HCT116 (cell line): Measurements from ENCODE around the gene TUG1. TPM values are rescaled to one million over a fixed set of nuclear protein-coding genes. Genes with fewer than 3 reads are reported as not detected.

Source experiments
- ATAC-seq: fragments of 200-7000 bp; cut with Tn5 transposase; 2 replicates; pipeline ENCODE4 v1.9.1; 2020; ENCODE audit warnings: mild to moderate bottlenecking, moderate library complexity
- BruUV-seq: library from RNA; stranded (reverse); fragments of 400-500 nt; replicated peaks from 2 replicates; lab custom pipeline; 2021; lab: Mats Ljungman, UMichigan
- CTCF ChIA-PET: fragments of 300-600 bp; sonication (Branson Sonifier 250); formaldehyde crosslinking; loops from one replicate; lab custom pipeline; 2021; ENCODE audit warnings: antibody characterized with exemption; lab: Charles Lee
- POLR2A ChIA-PET: fragments of 300-600, 350-600 bp; sonication (Branson Sonifier 250); formaldehyde crosslinking; loops from one replicate; lab custom pipeline; 2021; ENCODE audit warnings: antibody characterized with exemption; lab: Charles Lee
- RAD21 ChIA-PET, 2 experiments: fragments of 300-600 bp; sonication (Branson Sonifier 250); formaldehyde crosslinking; loops; one replicate each; lab custom pipeline; 2023; ENCODE audit warnings: low total read pairs in 2 of 2; ENCODE audit not compliant: uncharacterized antibody in 2 of 2, unreplicated experiment in 2 of 2, low non-redundant PET in 1 of 2; lab: Charles Lee
- DNase-seq: peaks from one replicate; pipeline ENCODE4 v3.0.0-alpha.2; 2010; ENCODE audit warnings: low read depth, low spot score
- H2AFZ ChIP-seq: fragments of 200-600 bp; shearing (Covaris generic), sonication (generic); 2 replicates; pipeline ENCODE4 v1.6.1; 2017; ENCODE audit warnings: low read depth, mixed run types, mixed read lengths, antibody characterized with exemption, low read length; ENCODE audit not compliant: poor library complexity, severe bottlenecking
- H3K27ac ChIP-seq: 2 replicates; pipeline ENCODE4 v1.5.1; 2012; ENCODE audit warnings: low read depth, low read length
- H3K27me3 ChIP-seq: fragments of 200-600 bp; sonication (generic); 2 replicates; pipeline ENCODE4 v1.6.1; 2016; ENCODE audit warnings: mixed run types, low read length, mixed read lengths; ENCODE audit not compliant: insufficient read depth
- H3K36me3 ChIP-seq, 2 experiments: fragments of 200-500 bp in 1 of 2; fragments of 200-600 bp in 1 of 2; sonication (Bioruptor generic) in 1 of 2; sonication (generic) in 1 of 2; 2 replicates each; pipeline versions ENCODE4 v1.5.1 to v1.6.1; 2014 to 2016; ENCODE audit warnings: low read length in 2 of 2, inconsistent platforms in 1 of 2, mixed read lengths in 1 of 2, mixed run types in 1 of 2; ENCODE audit not compliant: insufficient read depth in 2 of 2, control insufficient read depth in 1 of 2
- H3K4me1 ChIP-seq, 2 experiments: fragments of 200-600 bp in 1 of 2; sonication (generic) in 1 of 2; 2 replicates each; pipeline versions ENCODE4 v1.5.1 to v1.6.1; 2012 to 2017; ENCODE audit warnings: low read length in 2 of 2, inconsistent platforms in 1 of 2, mild to moderate bottlenecking in 1 of 2, mixed read lengths in 1 of 2, mixed run types in 1 of 2, moderate library complexity in 1 of 2; ENCODE audit not compliant: insufficient read depth in 2 of 2, control insufficient read depth in 1 of 2
- H3K4me2 ChIP-seq: fragments of 200-600 bp; sonication (generic); 2 replicates; pipeline ENCODE4 v1.6.1; 2017; ENCODE audit warnings: mixed run types, low read length, mixed read lengths
- H3K4me3 ChIP-seq, 2 experiments: fragments of 200-600 bp in 1 of 2; sonication (generic) in 1 of 2; replicated peaks in 1 of 2; 2 replicates each; pipeline ENCODE4 v1.5.1; 2011 to 2016; ENCODE audit warnings: low read length in 2 of 2, control low read depth in 1 of 2, low read depth in 1 of 2, mild to moderate bottlenecking in 1 of 2, mixed read lengths in 1 of 2, mixed run types in 1 of 2
- H3K79me2 ChIP-seq: fragments of 200-600 bp; sonication (generic); 2 replicates; pipeline ENCODE4 v1.6.1; 2017; ENCODE audit warnings: mild to moderate bottlenecking, mixed run types, low read length, moderate library complexity, mixed read lengths; ENCODE audit not compliant: insufficient read depth
- H3K9ac ChIP-seq: fragments of 200-600 bp; sonication (generic); 2 replicates; pipeline ENCODE4 v1.6.1; 2016; ENCODE audit warnings: low read length, mixed read lengths
- H3K9me2 ChIP-seq: fragments of 200-600 bp; sonication (generic), shearing (Covaris generic); 2 replicates; pipeline ENCODE4 v1.6.1; 2017; ENCODE audit warnings: mixed run types, mild to moderate bottlenecking, moderate library complexity; ENCODE audit not compliant: insufficient read depth
- H3K9me3 ChIP-seq, 2 experiments: fragments of 200-500 bp in 1 of 2; fragments of 200-600 bp in 1 of 2; sonication (Bioruptor generic) in 1 of 2; sonication (generic) in 1 of 2; 2 replicates each; pipeline ENCODE4 v1.6.1; 2014 to 2017; ENCODE audit warnings: low read length in 2 of 2, mixed read lengths in 2 of 2, inconsistent platforms in 1 of 2, low read depth in 1 of 2, mild to moderate bottlenecking in 1 of 2, mixed run types in 1 of 2, moderate library complexity in 1 of 2; ENCODE audit not compliant: control insufficient read depth in 1 of 2, insufficient read depth in 1 of 2
- H4K20me1 ChIP-seq: fragments of 200-600 bp; sonication (generic), shearing (Covaris generic); 2 replicates; pipeline ENCODE4 v1.6.1; 2017; ENCODE audit warnings: mixed run types, mild to moderate bottlenecking, moderate library complexity; ENCODE audit not compliant: insufficient read depth
- CEBPB ChIP-seq: IDR thresholded peaks from 2 replicates; pipeline ENCODE4 v1.6.1; 2012; ENCODE audit warnings: low read depth
- CTCF ChIP-seq, 3 experiments: fragments of 200-600 bp in 1 of 3; sonication (generic) in 1 of 3; IDR thresholded peaks in 2 of 3; conservative IDR thresholded peaks in 1 of 3; 2 replicates each; pipeline ENCODE4 v1.5.1; 2012 to 2017; ENCODE audit warnings: low read depth in 2 of 3, low read length in 2 of 3, antibody characterized with exemption in 1 of 3, borderline replicate concordance in 1 of 3, control low read depth in 1 of 3, mild to moderate bottlenecking in 1 of 3, mixed read lengths in 1 of 3, mixed run types in 1 of 3, moderate library complexity in 1 of 3; ENCODE audit not compliant: insufficient read depth in 1 of 3
- RAD21 ChIP-seq: IDR thresholded peaks from 2 replicates; pipeline ENCODE4 v1.6.1; 2012; ENCODE audit warnings: low read depth, mild to moderate bottlenecking
- intact Hi-C: fragments of 100-400 bp; cut with micrococcal nuclease; formaldehyde crosslinking; loops from 2 replicates; pipeline ENCODE4 v1.10.0; 2022
- total RNA-seq: library from RNA; stranded (reverse); gene quantifications from one replicate; pipeline ENCODE4 v1.2.1, GENCODE V29; 2021; ENCODE audit not compliant: unreplicated experiment
- TF ChIP-seq, protein P1 (sequence below): IDR thresholded peaks from 2 replicates; pipeline ENCODE4 v1.6.1; 2011; ENCODE audit warnings: mild to moderate bottlenecking, low read length, moderate library complexity; ENCODE audit not compliant: insufficient replicate concordance; ENCODE audit errors: extremely low read depth

TUG1 gene
- total RNA-seq, 1 experiment from 2014 or later = 45.0 TPM

GRCh38 chr22:30947816-30948454 lies 21.1 kb upstream of the TUG1 start:
- Histone ChIP-seq H3K4me1 (no peaks in the 10 kb centered on the region), H3K9ac (no peak overlapping the region), H3K79me2 (no peaks in the 10 kb centered on the region), H3K4me3 (no peak overlapping the region), H2AFZ (no peak overlapping the region), H3K9me2 (no peaks in the 10 kb centered on the region), H3K27ac (no peak overlapping the region), H3K4me2 (no peak overlapping the region), H3K9me3 (no peaks in the 10 kb centered on the region), H4K20me1 (no peaks in the 10 kb centered on the region), H3K27me3 (no peaks in the 10 kb centered on the region), H3K36me3 (peaks cover 0 to 9% of the 10 kb centered on the region in 2 experiments; a peak in 2 of 4 replicates)
- POLR2A ChIA-PET = no interaction called here
- intact Hi-C loops = loop anchor here (1.0 to 2.0 kb wide), 3 partner anchors 137 to 283 kb away; no protein-coding TSS in a partner anchor
- peak; percentile 50; the same call in 1 of the 2 replicates for ATAC-seq
- RAD21 ChIA-PET = no interaction called here
- CTCF ChIA-PET = interaction anchor here (2.9 kb wide), 2 partner anchors 134 to 136 kb away, joined by 23 to 25 read pairs; partner anchors contain the start of gene SMTN
- DNase-seq = peak; percentile 16
- no TSS peak for BruUV-seq
- TF ChIP-seq RAD21 (peak; percentile 73), CEBPB (no peak), CTCF (IDR thresholded peaks at IDR 0.05 in 2 of 3, conservative IDR thresholded peaks at IDR 0.05 in 1 of 3; ENCODE audit: borderline replicate concordance in 1 of 3, insufficient read depth in 1 of 3, low read depth in 2 of 3, low read length in 2 of 3) (peak; percentile 52 to 66 (median 66); a peak in 5 of 6 replicates)
- TF ChIP-seq, protein P1, sequence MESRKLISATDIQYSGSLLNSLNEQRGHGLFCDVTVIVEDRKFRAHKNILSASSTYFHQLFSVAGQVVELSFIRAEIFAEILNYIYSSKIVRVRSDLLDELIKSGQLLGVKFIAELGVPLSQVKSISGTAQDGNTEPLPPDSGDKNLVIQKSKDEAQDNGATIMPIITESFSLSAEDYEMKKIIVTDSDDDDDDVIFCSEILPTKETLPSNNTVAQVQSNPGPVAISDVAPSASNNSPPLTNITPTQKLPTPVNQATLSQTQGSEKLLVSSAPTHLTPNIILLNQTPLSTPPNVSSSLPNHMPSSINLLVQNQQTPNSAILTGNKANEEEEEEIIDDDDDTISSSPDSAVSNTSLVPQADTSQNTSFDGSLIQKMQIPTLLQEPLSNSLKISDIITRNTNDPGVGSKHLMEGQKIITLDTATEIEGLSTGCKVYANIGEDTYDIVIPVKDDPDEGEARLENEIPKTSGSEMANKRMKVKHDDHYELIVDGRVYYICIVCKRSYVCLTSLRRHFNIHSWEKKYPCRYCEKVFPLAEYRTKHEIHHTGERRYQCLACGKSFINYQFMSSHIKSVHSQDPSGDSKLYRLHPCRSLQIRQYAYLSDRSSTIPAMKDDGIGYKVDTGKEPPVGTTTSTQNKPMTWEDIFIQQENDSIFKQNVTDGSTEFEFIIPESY = no peak
